ENCODE results near the gene SUGP1.

Gene SUGP1

DNA sequence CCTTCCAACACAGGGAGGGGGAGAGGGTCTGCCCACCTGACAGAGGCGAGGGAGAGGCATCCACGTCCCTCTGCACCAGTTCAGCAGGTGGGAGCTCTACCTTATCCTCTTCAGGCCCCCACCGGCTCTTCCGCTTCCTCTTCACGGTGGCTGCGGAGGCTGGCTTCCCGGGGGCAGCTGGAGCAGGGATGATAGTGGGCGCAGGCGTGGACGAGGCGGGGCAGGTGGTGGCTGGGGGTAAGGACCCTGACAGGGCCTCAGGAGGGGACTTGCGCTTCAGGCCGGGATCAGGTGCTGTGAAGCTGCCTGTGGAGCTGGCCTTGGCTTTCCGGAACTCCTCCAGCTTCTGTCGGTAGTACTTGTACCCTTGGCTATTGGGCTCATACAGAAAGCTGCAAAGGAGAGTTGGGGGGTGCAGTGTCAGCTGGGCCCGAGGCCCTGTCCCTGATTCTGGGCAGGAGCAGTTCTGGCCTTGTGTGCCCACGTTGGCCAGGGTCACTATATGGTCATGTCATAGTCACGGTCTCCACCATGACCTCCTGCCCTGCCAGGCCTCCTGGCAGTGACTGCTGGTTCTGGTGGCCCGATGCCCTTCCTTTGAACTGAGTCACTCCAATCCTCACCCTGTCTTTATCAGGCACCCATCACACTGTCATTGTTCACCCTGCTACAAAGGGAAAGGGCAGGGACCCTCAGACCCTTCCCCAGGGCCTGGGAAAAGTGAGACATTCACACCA, 23.2 kb downstream of the SUGP1 start:
- no peak for DNase-seq

DNA sequence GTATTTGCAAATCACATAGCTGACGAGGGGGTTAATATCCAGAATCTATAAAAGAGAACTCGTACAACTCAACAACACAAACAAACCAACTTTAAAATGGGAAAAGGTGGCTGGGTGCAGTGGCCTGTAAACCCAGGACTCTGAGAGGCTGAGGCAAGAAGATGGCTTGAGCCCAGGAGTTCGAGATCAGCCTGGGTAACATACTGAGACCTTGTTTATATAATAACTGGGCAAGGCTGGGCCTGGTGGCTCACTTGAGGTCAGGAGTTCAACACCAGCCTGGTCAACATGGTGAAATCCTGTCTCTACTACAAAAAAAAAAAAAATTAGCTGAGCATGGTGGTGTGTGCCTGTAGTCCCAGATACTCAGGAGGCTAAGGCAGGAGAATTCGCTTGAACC, 25.4 kb downstream of the SUGP1 start:
- DNase-seq, result no peak

GRCh38 chr19:19292607-19293006, 27.7 kb downstream of the SUGP1 start:
- no peak for DNase-seq

DNA sequence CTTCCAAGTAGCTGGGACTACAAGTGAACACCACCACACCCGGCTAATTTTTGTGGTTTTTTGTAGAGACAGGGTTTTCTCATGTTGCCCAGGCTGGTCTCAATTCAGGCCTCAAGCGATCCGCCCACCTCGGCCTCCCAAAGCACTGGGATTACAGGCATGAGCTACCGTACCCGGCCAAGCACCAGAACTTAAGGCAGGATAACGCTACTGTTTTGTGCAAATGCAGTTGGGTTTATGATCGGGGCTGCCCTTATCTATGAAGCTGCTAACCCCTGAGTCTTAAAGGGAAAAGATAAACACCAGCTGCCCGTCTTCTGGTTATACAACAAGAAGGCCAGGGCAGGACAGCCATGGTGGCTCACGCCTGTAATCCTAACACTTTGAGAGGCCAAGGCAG, 34.6 kb downstream of the SUGP1 start:
- DNase-seq, result no peak

GRCh38 chr19:19280561-19280960, 39.7 kb downstream of the SUGP1 start:
- DNase-seq, result no peak

GRCh38 chr19:19279853-19280252, 40.5 kb downstream of the SUGP1 start:
- no peak for DNase-seq

- no peak for DNase-seq
Measured at GRCh38 chr19:19279062-19279612, 41.2 kb downstream of the SUGP1 start.

GRCh38 chr19:19278315-19278714, 42.0 kb downstream of the SUGP1 start:
- no peak for DNase-seq

DNA sequence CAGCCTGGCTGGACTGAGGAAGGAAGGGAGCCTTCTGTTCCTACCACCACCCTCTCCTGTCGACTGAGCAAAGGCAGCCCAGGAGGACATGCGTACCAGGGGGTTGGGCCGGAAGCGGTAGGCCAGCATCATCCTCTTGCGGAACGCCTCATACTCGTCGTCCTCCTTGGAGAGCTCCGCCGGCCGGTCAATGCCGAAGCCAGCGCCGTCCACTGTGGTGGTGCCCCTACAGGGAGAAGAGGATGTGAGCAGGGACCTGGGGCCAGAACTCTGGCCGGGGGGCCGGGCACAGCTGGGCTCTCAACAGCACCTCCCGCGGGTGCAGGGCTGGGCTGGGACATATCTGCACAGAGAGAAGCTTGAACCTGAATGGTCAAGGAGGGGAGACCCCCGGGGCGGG, 43.5 kb downstream of the SUGP1 start:
- DNase-seq, result no peak

- no peak for DNase-seq
Measured at GRCh38 chr19:19276386-19276785, 43.9 kb downstream of the SUGP1 start.

DNA sequence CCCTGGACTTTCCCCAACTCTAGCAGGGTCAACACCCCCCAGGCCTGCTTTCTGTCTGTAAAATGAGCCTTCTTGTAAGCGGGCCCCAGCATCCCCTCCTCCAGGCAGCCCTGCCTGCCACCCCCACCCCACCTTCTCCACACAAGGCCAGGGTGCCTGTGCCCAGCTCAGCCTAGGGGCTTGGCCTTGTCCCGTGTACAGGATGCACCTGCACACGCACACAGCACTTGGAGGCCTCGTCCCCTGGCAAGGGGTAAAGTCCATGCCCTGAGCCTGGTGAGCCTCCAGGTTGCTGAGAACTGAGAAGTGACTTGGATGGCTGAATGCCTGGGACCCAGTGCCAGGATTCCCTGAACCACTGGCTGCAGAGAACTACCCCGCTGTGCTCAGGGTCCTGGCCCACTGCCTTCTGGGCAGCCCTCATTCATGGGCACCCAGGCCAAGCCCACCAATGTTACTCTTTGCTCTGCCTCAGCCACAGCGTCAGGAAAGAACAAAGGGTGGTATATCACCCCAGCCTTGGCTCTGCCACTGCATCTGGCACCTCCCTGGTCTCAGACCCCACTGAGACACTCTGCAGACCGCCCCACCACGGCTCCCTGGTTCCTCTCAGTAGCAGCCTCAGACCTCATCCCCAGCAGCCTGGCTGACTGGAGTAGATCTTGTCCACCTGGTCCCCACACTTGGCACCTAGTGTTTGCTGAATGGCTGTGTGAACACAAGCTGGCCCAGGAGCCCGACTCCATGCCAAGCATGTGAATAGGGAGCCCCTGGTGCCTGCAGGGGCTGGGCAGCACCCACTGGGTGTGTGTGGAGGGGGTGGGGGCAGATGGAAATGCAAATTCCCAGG, 45.4 kb downstream of the SUGP1 start:
- no peak for DNase-seq

GRCh38 chr19:19274146-19274545, 46.2 kb downstream of the SUGP1 start:
- DNase-seq, result peak; percentile 63

GRCh38 chr19:19271828-19272599, 48.3 kb downstream of the SUGP1 start:
- no peak for DNase-seq

DNA sequence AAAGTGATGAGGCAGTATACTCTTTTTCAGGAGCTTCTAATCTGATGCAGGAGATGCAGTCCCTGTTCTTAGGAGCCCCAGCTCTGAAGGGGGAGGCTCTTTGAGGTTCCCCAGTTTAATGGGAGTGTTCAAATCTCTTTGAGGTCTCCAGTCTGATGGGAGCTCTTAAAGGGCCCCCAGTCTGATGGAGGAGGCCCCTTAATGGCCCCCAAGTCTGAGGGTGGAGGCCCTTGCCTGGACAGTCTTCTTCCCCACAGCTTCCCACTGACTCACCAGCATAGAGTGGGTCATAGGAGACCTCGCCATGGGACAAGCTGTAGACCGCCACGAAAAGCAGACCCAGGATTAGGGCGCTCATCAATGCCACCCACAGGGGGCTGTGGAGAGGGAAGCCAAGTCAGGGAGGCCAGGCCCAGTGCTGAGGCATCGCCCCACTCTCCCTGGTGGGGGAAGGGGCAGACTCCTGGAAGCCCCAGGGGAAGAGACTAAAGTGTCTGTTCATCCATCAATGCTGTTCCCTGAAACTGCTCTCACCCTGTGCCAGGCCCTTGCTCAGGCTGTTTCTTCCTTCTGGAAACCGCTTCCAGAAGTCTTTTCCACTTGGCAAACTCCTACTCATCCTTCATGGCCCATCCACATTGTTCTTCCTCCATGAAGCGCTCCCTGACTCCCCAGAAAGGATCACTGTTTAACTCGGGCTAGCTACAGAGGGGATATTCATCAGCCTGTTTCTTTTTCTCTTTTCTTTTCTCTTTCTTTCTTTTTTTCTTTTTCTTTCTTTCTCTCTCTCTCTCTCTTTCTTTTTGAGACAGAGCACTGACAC, 49.3 kb downstream of the SUGP1 start:
- DNase-seq, result no peak

- no peak for DNase-seq
Measured at GRCh38 chr19:19269952-19270694, 50.2 kb downstream of the SUGP1 start.

- DNase-seq, result no peak
Measured at GRCh38 chr19:19268453-19269385, 51.6 kb downstream of the SUGP1 start.

DNA sequence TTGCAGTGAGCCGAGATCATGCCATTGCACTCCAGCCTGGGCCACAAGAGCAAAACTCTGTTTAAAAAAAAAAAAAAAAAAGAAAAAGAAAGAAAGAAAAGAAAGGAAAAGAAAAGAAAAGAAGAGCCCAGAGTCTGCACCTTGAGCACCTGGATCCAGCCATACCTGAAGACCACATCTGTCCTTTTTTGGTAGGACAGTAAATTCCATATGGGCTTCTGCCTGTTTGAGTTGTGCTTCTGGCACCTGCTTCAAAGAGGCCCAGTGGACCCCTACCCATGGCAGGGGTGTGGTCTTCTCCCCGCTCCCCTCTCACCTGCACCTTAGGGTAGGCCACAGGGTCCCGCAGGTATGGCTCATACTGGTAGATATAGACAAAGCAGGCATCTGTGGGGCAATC, 53.0 kb downstream of the SUGP1 start:
- DNase-seq, result no peak

- no peak for DNase-seq
Measured at GRCh38 chr19:19263886-19264487, 56.3 kb downstream of the SUGP1 start.

DNA sequence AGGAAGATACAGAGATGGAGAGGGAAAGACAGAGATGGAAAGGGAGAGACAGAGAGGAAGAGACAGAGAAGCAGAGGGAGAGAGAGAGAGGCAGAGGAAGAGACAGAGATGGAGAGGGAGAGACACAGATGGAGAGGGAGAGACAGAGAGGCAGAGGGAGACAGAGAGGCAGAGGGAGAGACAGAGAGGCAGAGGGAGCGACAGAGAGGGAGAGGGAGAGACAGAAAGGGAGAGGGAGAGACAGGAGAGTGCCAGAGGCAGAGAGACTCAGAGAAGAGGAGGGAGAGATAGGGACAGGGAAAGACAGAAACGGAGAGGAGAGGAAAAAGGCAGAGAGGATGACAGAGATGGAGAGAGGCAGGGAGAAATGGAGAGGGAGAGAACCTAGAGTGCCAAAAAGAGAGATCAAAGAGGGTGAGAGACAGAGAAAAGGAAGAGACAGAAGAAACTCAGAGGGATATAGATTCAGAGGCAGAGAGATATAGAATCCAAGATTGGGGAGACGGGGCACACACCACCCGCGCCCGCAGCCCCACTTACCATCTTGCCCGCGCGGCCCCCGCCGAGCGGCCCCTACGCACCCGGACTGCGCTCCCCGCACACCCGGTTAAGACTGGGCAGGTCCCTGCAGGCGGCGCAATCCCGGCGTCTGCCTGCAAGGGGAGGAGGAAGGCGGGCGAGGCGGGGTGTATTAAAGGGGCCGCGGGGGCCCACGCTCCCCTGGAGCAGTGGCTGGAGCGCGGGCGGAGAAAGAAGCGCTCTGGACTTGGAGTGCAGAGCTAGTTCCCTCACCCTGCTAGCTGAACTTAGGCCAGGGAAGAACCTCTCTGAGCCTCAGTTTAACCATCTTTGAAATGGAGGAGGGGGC, 57.9 kb downstream of the SUGP1 start:
- DNase-seq, result no peak
